HCT116 (cell line): ENCODE data around the gene SRRD. TPM values are rescaled to one million over a fixed set of nuclear protein-coding genes. Genes with fewer than 3 reads are reported as not detected.

Source experiments
- ATAC-seq: fragments of 200-7000 bp; cut with Tn5 transposase; 2 replicates; pipeline ENCODE4 v1.9.1; 2020; ENCODE audit warnings: mild to moderate bottlenecking, moderate library complexity
- Bru-seq: library from RNA; stranded (reverse); fragments of 400-500 nt; gene quantifications from one replicate; lab custom pipeline; 2021; lab: Mats Ljungman, UMichigan
- BruChase-seq, 2 experiments: library from RNA; stranded (reverse); fragments of 400-500 nt; gene quantifications; one replicate each; lab custom pipeline; 2021; lab: Mats Ljungman, UMichigan
- BruUV-seq: library from RNA; stranded (reverse); fragments of 400-500 nt; replicated peaks from 2 replicates; lab custom pipeline; 2021; lab: Mats Ljungman, UMichigan
- CTCF ChIA-PET: fragments of 300-600 bp; sonication (Branson Sonifier 250); formaldehyde crosslinking; loops from one replicate; lab custom pipeline; 2021; ENCODE audit warnings: antibody characterized with exemption; lab: Charles Lee
- POLR2A ChIA-PET: fragments of 300-600, 350-600 bp; sonication (Branson Sonifier 250); formaldehyde crosslinking; loops from one replicate; lab custom pipeline; 2021; ENCODE audit warnings: antibody characterized with exemption; lab: Charles Lee
- RAD21 ChIA-PET, 2 experiments: fragments of 300-600 bp; sonication (Branson Sonifier 250); formaldehyde crosslinking; loops; one replicate each; lab custom pipeline; 2023; ENCODE audit warnings: low total read pairs in 2 of 2; ENCODE audit not compliant: uncharacterized antibody in 2 of 2, unreplicated experiment in 2 of 2, low non-redundant PET in 1 of 2; lab: Charles Lee
- DNase-seq: peaks from one replicate; pipeline ENCODE4 v3.0.0-alpha.2; 2010; ENCODE audit warnings: low read depth, low spot score
- H2AFZ ChIP-seq: fragments of 200-600 bp; shearing (Covaris generic), sonication (generic); 2 replicates; pipeline ENCODE4 v1.6.1; 2017; ENCODE audit warnings: low read depth, mixed run types, mixed read lengths, antibody characterized with exemption, low read length; ENCODE audit not compliant: poor library complexity, severe bottlenecking
- H3K27ac ChIP-seq: 2 replicates; pipeline ENCODE4 v1.5.1; 2012; ENCODE audit warnings: low read depth, low read length
- H3K27me3 ChIP-seq: fragments of 200-600 bp; sonication (generic); 2 replicates; pipeline ENCODE4 v1.6.1; 2016; ENCODE audit warnings: mixed run types, low read length, mixed read lengths; ENCODE audit not compliant: insufficient read depth
- H3K36me3 ChIP-seq, 2 experiments: fragments of 200-500 bp in 1 of 2; fragments of 200-600 bp in 1 of 2; sonication (Bioruptor generic) in 1 of 2; sonication (generic) in 1 of 2; 2 replicates each; pipeline versions ENCODE4 v1.5.1 to v1.6.1; 2014 to 2016; ENCODE audit warnings: low read length in 2 of 2, inconsistent platforms in 1 of 2, mixed read lengths in 1 of 2, mixed run types in 1 of 2; ENCODE audit not compliant: insufficient read depth in 2 of 2, control insufficient read depth in 1 of 2
- H3K4me1 ChIP-seq, 2 experiments: fragments of 200-600 bp in 1 of 2; sonication (generic) in 1 of 2; 2 replicates each; pipeline versions ENCODE4 v1.5.1 to v1.6.1; 2012 to 2017; ENCODE audit warnings: low read length in 2 of 2, inconsistent platforms in 1 of 2, mild to moderate bottlenecking in 1 of 2, mixed read lengths in 1 of 2, mixed run types in 1 of 2, moderate library complexity in 1 of 2; ENCODE audit not compliant: insufficient read depth in 2 of 2, control insufficient read depth in 1 of 2
- H3K4me2 ChIP-seq: fragments of 200-600 bp; sonication (generic); 2 replicates; pipeline ENCODE4 v1.6.1; 2017; ENCODE audit warnings: mixed run types, low read length, mixed read lengths
- H3K4me3 ChIP-seq, 2 experiments: fragments of 200-600 bp in 1 of 2; sonication (generic) in 1 of 2; replicated peaks in 1 of 2; 2 replicates each; pipeline ENCODE4 v1.5.1; 2011 to 2016; ENCODE audit warnings: low read length in 2 of 2, control low read depth in 1 of 2, low read depth in 1 of 2, mild to moderate bottlenecking in 1 of 2, mixed read lengths in 1 of 2, mixed run types in 1 of 2
- H3K79me2 ChIP-seq: fragments of 200-600 bp; sonication (generic); 2 replicates; pipeline ENCODE4 v1.6.1; 2017; ENCODE audit warnings: mild to moderate bottlenecking, mixed run types, low read length, moderate library complexity, mixed read lengths; ENCODE audit not compliant: insufficient read depth
- H3K9ac ChIP-seq: fragments of 200-600 bp; sonication (generic); 2 replicates; pipeline ENCODE4 v1.6.1; 2016; ENCODE audit warnings: low read length, mixed read lengths
- H3K9me2 ChIP-seq: fragments of 200-600 bp; sonication (generic), shearing (Covaris generic); 2 replicates; pipeline ENCODE4 v1.6.1; 2017; ENCODE audit warnings: mixed run types, mild to moderate bottlenecking, moderate library complexity; ENCODE audit not compliant: insufficient read depth
- H3K9me3 ChIP-seq, 2 experiments: fragments of 200-500 bp in 1 of 2; fragments of 200-600 bp in 1 of 2; sonication (Bioruptor generic) in 1 of 2; sonication (generic) in 1 of 2; 2 replicates each; pipeline ENCODE4 v1.6.1; 2014 to 2017; ENCODE audit warnings: low read length in 2 of 2, mixed read lengths in 2 of 2, inconsistent platforms in 1 of 2, low read depth in 1 of 2, mild to moderate bottlenecking in 1 of 2, mixed run types in 1 of 2, moderate library complexity in 1 of 2; ENCODE audit not compliant: control insufficient read depth in 1 of 2, insufficient read depth in 1 of 2
- H4K20me1 ChIP-seq: fragments of 200-600 bp; sonication (generic), shearing (Covaris generic); 2 replicates; pipeline ENCODE4 v1.6.1; 2017; ENCODE audit warnings: mixed run types, mild to moderate bottlenecking, moderate library complexity; ENCODE audit not compliant: insufficient read depth
- CBX3 ChIP-seq: IDR thresholded peaks from 2 replicates; pipeline ENCODE4 v1.6.1; 2012; ENCODE audit warnings: low read depth
- CEBPB ChIP-seq: IDR thresholded peaks from 2 replicates; pipeline ENCODE4 v1.6.1; 2012; ENCODE audit warnings: low read depth
- EGR1 ChIP-seq: IDR thresholded peaks from 2 replicates; pipeline ENCODE4 v1.6.1; 2012; ENCODE audit warnings: low read depth
- ELF1 ChIP-seq: IDR thresholded peaks from 2 replicates; pipeline ENCODE4 v1.6.1; 2012; ENCODE audit warnings: low read depth, borderline replicate concordance
- EZH2 ChIP-seq: fragments of 200-600 bp; sonication (generic); IDR thresholded peaks from 2 replicates; pipeline ENCODE4 v1.6.1; 2017; ENCODE audit warnings: antibody characterized with exemption, mixed run types
- EZH2phosphoT487 ChIP-seq: fragments of 200-600 bp; IDR thresholded peaks from 2 replicates; pipeline ENCODE4 v1.6.1; 2018; ENCODE audit warnings: antibody characterized with exemption, borderline replicate concordance
- FOSL1 ChIP-seq: IDR thresholded peaks from 2 replicates; pipeline ENCODE4 v1.6.1; 2012; ENCODE audit warnings: low read depth
- JUND ChIP-seq: IDR thresholded peaks from 2 replicates; pipeline ENCODE4 v1.6.1; 2012
- POLR2A ChIP-seq: IDR thresholded peaks from 2 replicates; pipeline ENCODE4 v1.7.0; 2011; ENCODE audit warnings: borderline replicate concordance; ENCODE audit not compliant: insufficient read depth, insufficient read length; ENCODE audit errors: extremely low read depth
- POLR2AphosphoS5 ChIP-seq: IDR thresholded peaks from 2 replicates; pipeline ENCODE4 v1.6.1; 2011; ENCODE audit warnings: mild to moderate bottlenecking, low read depth, low read length, moderate library complexity
- RAD21 ChIP-seq: IDR thresholded peaks from 2 replicates; pipeline ENCODE4 v1.6.1; 2012; ENCODE audit warnings: low read depth, mild to moderate bottlenecking
- SIN3A ChIP-seq: IDR thresholded peaks from 2 replicates; pipeline ENCODE4 v1.6.1; 2012; ENCODE audit warnings: low read depth
- SRF ChIP-seq: IDR thresholded peaks from 2 replicates; pipeline ENCODE4 v1.6.1; 2012; ENCODE audit warnings: low read depth
- TCF7L2 ChIP-seq: IDR thresholded peaks from 2 replicates; pipeline ENCODE4 v1.7.0; 2011; ENCODE audit warnings: borderline replicate concordance, inconsistent platforms; ENCODE audit not compliant: insufficient read depth, insufficient read length; ENCODE audit errors: extremely low read depth
- YY1 ChIP-seq: IDR thresholded peaks from 2 replicates; pipeline ENCODE4 v1.6.1; 2011; ENCODE audit warnings: low read length, low read depth, moderate library complexity, mild to moderate bottlenecking; ENCODE audit not compliant: insufficient replicate concordance; ENCODE audit errors: extremely low read depth
- ZBTB33 ChIP-seq: IDR thresholded peaks from 2 replicates; pipeline ENCODE4 v1.6.1; 2011; ENCODE audit warnings: mild to moderate bottlenecking, low read length, moderate library complexity; ENCODE audit not compliant: insufficient replicate concordance; ENCODE audit errors: extremely low read depth
- ZFX ChIP-seq: fragments of 450-650 bp; IDR thresholded peaks from 2 replicates; pipeline ENCODE4 v1.6.1; 2017
- ZNF274 ChIP-seq: fragments of 200-500 bp; sonication (Bioruptor generic); IDR thresholded peaks from 2 replicates; pipeline ENCODE4 v1.6.1; 2014; ENCODE audit warnings: mild to moderate bottlenecking, low read depth, low read length, inconsistent platforms
- intact Hi-C: fragments of 100-400 bp; cut with micrococcal nuclease; formaldehyde crosslinking; loops from 2 replicates; pipeline ENCODE4 v1.10.0; 2022
- long read RNA-seq: library from polyadenylated mRNA; unstranded; transcript quantifications from one replicate; pipeline ENCODE4 v2.0.0, GENCODE V29; 2021; ENCODE audit not compliant: unreplicated experiment
- polyA plus RNA-seq: library from polyadenylated mRNA; unstranded; fragments of >200 nt; gene quantifications from 2 replicates; pipeline ENCODE4 v1.2.1, GENCODE V29; 2012; ENCODE audit warnings: missing spikeins
- total RNA-seq: library from RNA; stranded (reverse); gene quantifications from one replicate; pipeline ENCODE4 v1.2.1, GENCODE V29; 2021; ENCODE audit not compliant: unreplicated experiment
- TF ChIP-seq, protein P1 (sequence below): IDR thresholded peaks from 2 replicates; pipeline ENCODE4 v1.6.1; 2012
- TF ChIP-seq, protein P2 (sequence below), 3 experiments: fragments of 200-600 bp in 1 of 3; sonication (generic) in 1 of 3; IDR thresholded peaks in 2 of 3; conservative IDR thresholded peaks in 1 of 3; 2 replicates each; pipeline ENCODE4 v1.5.1; 2012 to 2017; ENCODE audit warnings: low read depth in 2 of 3, low read length in 2 of 3, antibody characterized with exemption in 1 of 3, borderline replicate concordance in 1 of 3, control low read depth in 1 of 3, mild to moderate bottlenecking in 1 of 3, mixed read lengths in 1 of 3, mixed run types in 1 of 3, moderate library complexity in 1 of 3; ENCODE audit not compliant: insufficient read depth in 1 of 3
- TF ChIP-seq, protein P3 (sequence below): IDR thresholded peaks from 2 replicates; pipeline ENCODE4 v1.6.1; 2012

Gene SRRD
- total RNA-seq (30.4 TPM), Bru-seq, nascent RNA (percentile 88 among the genes with signal in this experiment), BruChase-seq, experiment 1, labeled RNA remaining after a 6-hour chase (percentile 83 among the genes with signal in this experiment), BruChase-seq, experiment 2, labeled RNA remaining after a 2-hour chase (percentile 88 among the genes with signal in this experiment)
- polyA plus RNA-seq = 13.5 and 19.4 TPM in 2 replicates
- long read RNA-seq, full-length matches to known transcripts = 31 of 48 reads
- long read RNA-seq, partial matches to known transcripts = 2 of 48 reads
- long read RNA-seq, other reads (novel, unspliced or antisense) = 15 of 48 reads

DNA sequence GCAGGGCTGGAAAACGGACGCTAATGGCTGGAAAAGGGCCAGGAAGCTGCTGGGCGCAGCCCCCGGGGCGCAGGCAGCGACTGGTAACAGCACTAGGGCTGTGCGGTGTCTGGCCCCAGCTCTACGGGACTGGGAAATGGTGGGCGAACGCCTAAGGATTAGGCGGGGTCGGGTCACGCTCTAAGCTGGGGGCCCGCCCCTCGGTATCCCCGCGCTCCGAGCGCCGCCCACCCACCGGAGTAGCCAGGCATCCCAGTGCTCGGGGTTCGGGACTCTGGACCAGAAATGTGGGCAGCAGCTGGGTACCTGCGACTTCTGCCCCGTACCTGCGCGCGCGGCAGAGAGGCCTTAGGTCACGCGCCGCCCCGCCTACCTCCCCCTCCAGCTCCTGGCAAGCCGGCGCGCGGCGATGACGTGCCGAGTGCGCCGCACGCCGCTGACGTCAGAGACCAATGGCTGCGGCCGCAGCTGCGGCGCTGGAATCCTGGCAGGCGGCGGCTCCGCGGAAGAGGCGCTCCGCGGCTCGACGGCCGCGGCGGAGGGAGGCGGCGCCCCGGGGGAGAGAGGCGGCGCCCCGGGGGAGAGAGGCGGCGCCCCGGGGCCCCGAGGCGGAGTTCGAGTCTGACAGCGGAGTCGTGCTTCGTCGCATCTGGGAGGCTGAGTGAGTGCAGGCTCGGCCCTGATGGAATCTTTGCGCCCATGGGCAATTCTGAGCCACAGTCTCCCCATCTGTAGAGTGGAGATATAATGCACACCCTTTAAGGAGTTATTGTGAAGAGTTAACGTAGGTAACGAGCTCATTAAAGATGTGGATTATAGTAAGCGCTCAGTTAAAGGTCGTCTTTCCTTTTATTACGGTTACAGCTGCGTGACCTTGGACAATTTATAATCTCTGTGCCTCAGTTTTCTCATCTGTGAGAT lies at the start of gene SRRD, which contains the start of gene HPS4:
TSS of gene SRRD (plus strand) at position 439 of the 921 bp plus-strand sequence. CDS start at position 453, 14 bp downstream.
TSS of gene HPS4 (minus strand) at position 345 of the 921 bp plus-strand sequence. CDS start 2,021 bp downstream, outside the sequence.
- intact Hi-C loops = no loop called here
- ATAC-seq (peak; percentile 92), DNase-seq (peak; percentile 72)
- Histone ChIP-seq H3K9ac (peak within 1 kb of the TSS; percentile 93), H3K79me2 (peaks cover 74% of the 10 kb centered on the region), H3K9me3 (no peaks in the 10 kb centered on the region), H3K4me3 (peak within 1 kb of the TSS; percentile 78 to 95), H2AFZ (no peak within 1 kb of the TSS), H3K36me3 (peaks cover 9 to 18% of the 10 kb centered on the region in 2 experiments; a peak in 3 of 4 replicates), H3K4me1 (peaks cover 10 to 15% of the 10 kb centered on the region in 2 experiments), H3K9me2 (no peaks in the 10 kb centered on the region), H3K4me2 (peak within 1 kb of the TSS; percentile 79), H3K27me3 (no peaks in the 10 kb centered on the region), H3K27ac (peak within 1 kb of the TSS; percentile 79), H4K20me1 (no peaks in the 10 kb centered on the region)
- ChIA-PET RAD21 (interaction anchor here in 1 of 2 experiments (0.6 kb wide), 1 partner anchor 195 kb away, joined by 3 read pairs; no protein-coding TSS in a partner anchor), POLR2A (interaction anchor here (0.7 to 1.0 kb wide), 3 partner anchors 9 to 115 kb away, joined by 3 to 4 read pairs (median 3); no protein-coding TSS in a partner anchor), CTCF (interaction anchor here (1.2 to 2.1 kb wide), 4 partner anchors 19 to 182 kb away, joined by 5 to 7 read pairs (median 6); no protein-coding TSS in a partner anchor)
- no TSS peak for BruUV-seq
- peak; percentile 35; the same call in 1 of the 2 replicates for TF ChIP-seq EGR1
- no peak for TF ChIP-seq EZH2
- TF ChIP-seq ZFX = peak; percentile 73
- TF ChIP-seq TCF7L2 = peak; percentile 42
- no peak for TF ChIP-seq JUND
- TF ChIP-seq, protein P1, sequence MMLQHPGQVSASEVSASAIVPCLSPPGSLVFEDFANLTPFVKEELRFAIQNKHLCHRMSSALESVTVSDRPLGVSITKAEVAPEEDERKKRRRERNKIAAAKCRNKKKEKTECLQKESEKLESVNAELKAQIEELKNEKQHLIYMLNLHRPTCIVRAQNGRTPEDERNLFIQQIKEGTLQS = no peak
- TF ChIP-seq, protein P2, sequence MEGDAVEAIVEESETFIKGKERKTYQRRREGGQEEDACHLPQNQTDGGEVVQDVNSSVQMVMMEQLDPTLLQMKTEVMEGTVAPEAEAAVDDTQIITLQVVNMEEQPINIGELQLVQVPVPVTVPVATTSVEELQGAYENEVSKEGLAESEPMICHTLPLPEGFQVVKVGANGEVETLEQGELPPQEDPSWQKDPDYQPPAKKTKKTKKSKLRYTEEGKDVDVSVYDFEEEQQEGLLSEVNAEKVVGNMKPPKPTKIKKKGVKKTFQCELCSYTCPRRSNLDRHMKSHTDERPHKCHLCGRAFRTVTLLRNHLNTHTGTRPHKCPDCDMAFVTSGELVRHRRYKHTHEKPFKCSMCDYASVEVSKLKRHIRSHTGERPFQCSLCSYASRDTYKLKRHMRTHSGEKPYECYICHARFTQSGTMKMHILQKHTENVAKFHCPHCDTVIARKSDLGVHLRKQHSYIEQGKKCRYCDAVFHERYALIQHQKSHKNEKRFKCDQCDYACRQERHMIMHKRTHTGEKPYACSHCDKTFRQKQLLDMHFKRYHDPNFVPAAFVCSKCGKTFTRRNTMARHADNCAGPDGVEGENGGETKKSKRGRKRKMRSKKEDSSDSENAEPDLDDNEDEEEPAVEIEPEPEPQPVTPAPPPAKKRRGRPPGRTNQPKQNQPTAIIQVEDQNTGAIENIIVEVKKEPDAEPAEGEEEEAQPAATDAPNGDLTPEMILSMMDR (IDR thresholded peaks at IDR 0.05 in 2 of 3, conservative IDR thresholded peaks at IDR 0.05 in 1 of 3; ENCODE audit: borderline replicate concordance in 1 of 3, insufficient read depth in 1 of 3, low read depth in 2 of 3, low read length in 2 of 3) = no peak
- TF ChIP-seq ELF1 = no peak
- peak; percentile 76 for TF ChIP-seq POLR2AphosphoS5
- no peak for TF ChIP-seq FOSL1
- TF ChIP-seq EZH2phosphoT487 = no peak
- TF ChIP-seq YY1 = peak; percentile 91
- peak; percentile 80 for TF ChIP-seq POLR2A
- TF ChIP-seq CBX3 = no peak
- TF ChIP-seq CEBPB = no peak
- peak; percentile 64; the same call in 1 of the 2 replicates for TF ChIP-seq SIN3A
- TF ChIP-seq RAD21 = no peak
- TF ChIP-seq, protein P3, sequence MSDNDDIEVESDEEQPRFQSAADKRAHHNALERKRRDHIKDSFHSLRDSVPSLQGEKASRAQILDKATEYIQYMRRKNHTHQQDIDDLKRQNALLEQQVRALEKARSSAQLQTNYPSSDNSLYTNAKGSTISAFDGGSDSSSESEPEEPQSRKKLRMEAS = peak; percentile 85
- peak; percentile 93 for TF ChIP-seq SRF
- TF ChIP-seq ZBTB33 = peak; percentile 35
- TF ChIP-seq ZNF274 = no peak
